PC-9 (cell line): Measurements from ENCODE around the gene MAP2K4.

Experiments used
- CTCF ChIP-seq: fragments of 200-600 bp; sonication (generic); conservative IDR thresholded peaks from 2 replicates; pipeline ENCODE4 v1.6.1; 2017; ENCODE audit warnings: mixed run types, antibody characterized with exemption, mild to moderate bottlenecking, moderate library complexity
- EZH2 ChIP-seq: fragments of 200-600 bp; sonication (generic); IDR thresholded peaks from 2 replicates; pipeline ENCODE4 v1.8.0; 2017; ENCODE audit warnings: antibody characterized with exemption, low read depth

DNA sequence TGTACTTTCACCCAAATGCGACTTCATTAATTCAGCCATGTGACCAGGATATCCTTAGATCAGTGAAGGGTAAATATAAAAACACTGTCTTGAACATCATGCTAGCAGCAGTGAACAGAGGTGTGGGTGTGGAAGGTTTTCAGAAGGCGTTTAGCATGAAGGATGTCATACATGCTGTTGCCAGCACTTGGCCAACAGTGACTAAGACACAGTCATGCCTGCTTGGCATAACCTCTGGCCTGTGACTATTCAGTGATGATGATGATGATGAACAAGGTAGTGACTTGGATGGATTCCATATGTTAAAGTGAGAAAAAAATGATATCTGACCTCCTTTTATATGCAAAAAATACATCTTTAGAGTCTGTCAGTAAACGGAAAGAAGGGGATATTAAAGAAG, 97.9 kb downstream of the MAP2K4 start:
- TF ChIP-seq CTCF (no peak), EZH2 (no peak)
